Body of pancreas (tissue), 4 donors: ENCODE results near the gene PRRC2B.

Experiments
- CTCF ChIP-seq, 7 experiments: fragments of 450-650 bp in 4 of 7; fragments of 200-600 bp in 3 of 7; sonication (generic) in 3 of 7; IDR thresholded peaks; one replicate each; pipeline ENCODE4 v1.5.1; 2016 to 2019; ENCODE audit warnings: antibody characterized with exemption in 7 of 7
- POLR2A ChIP-seq, 3 donors: fragments of 450-650 bp; IDR thresholded peaks; one replicate each; pipeline ENCODE4 v1.6.1; 2016; ENCODE audit warnings: antibody characterized with exemption in 3 of 3, mild to moderate bottlenecking in 2 of 3

- TF ChIP-seq CTCF (IDR thresholded peaks at IDR 0.05): no peak
- no peak for TF ChIP-seq POLR2A (IDR thresholded peaks at IDR 0.05)
Measured at GRCh38 chr9:131391020-131391419, 2.9 kb upstream of the PRRC2B start.
